ENCODE results near the gene STX8. TPM values are rescaled to one million over a fixed set of nuclear protein-coding genes. Genes with fewer than 3 reads are reported as not detected.
"Not testable (repeated sequence)": the region's sequence is repeated elsewhere in the genome, so short reads cannot be mapped to it uniquely, and the experiment has no call there.

STX8 gene
- total and polyA plus RNA-seq, 12 donors: 53.3 to 80.1 (median 63.9) TPM

DNA sequence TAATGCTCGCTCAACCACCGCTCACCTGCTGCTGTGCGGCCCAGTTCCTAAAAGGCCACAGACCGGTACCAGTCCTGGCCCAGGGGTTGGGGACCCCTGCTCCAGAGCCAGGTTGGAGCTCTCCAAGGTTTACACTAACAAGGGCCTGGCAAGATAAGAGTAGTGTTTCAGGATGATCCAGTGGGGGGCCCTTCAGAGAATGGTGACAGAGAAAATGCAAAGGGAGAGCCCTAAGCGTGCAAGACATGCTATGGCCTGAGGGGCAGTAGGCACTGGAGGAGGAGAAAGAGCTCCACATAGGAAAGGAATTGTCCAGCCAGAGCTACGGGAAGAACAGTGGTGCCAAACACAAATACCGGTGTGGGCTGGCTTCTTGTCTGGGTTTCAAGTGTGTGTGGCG is 233.4 kb downstream of the STX8 start:
- no peak for ATAC-seq
- Histone ChIP-seq H3K4me1 (peaks cover 0 to 6% (median 0%) of the 10 kb centered on the region in 9 donors), H3K4me3 (no peak overlapping the region), H3K36me3 (no peaks in the 10 kb centered on the region), H3K27ac (no peak overlapping the region), H3K9me3 (no peaks in the 10 kb centered on the region), H3K27me3 (no peaks in the 10 kb centered on the region)
- TF ChIP-seq, protein P1, sequence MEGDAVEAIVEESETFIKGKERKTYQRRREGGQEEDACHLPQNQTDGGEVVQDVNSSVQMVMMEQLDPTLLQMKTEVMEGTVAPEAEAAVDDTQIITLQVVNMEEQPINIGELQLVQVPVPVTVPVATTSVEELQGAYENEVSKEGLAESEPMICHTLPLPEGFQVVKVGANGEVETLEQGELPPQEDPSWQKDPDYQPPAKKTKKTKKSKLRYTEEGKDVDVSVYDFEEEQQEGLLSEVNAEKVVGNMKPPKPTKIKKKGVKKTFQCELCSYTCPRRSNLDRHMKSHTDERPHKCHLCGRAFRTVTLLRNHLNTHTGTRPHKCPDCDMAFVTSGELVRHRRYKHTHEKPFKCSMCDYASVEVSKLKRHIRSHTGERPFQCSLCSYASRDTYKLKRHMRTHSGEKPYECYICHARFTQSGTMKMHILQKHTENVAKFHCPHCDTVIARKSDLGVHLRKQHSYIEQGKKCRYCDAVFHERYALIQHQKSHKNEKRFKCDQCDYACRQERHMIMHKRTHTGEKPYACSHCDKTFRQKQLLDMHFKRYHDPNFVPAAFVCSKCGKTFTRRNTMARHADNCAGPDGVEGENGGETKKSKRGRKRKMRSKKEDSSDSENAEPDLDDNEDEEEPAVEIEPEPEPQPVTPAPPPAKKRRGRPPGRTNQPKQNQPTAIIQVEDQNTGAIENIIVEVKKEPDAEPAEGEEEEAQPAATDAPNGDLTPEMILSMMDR (IDR thresholded peaks at IDR 0.05): no peak
- intact Hi-C loops (cut with DNase I): no loop called here
- DNase-seq: no peak
- WGBS, 2 donors: 93 to 97% methylated on average over 8 of the region's 8 CpGs

DNA sequence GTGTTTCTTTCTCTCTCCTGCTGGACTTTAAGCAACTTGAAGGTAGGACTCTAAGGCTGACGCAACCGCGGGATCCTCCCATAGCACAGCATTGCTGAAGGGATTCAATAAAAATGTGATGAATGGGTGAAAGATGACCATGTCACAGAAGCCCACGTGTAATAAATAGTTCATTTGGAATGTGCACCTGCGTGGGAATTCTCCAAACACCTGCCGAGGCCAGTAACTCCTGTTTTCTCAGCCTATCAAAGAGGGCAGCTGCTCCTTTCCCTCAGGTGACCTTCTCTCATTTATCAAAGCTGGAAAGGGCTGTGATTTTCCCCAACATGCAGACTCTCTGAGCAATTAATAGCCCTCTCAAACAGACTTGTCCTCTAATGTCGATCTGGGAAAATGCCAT is 235.7 kb downstream of the STX8 start:
- Histone ChIP-seq H3K4me1 (peaks cover 0 to 6% (median 0%) of the 10 kb centered on the region in 9 donors), H3K27ac (no peak overlapping the region), H3K27me3 (no peaks in the 10 kb centered on the region), H3K4me3 (no peak overlapping the region), H3K36me3 (no peaks in the 10 kb centered on the region), H3K9me3 (peaks cover 0 to 12% (median 4%) of the 10 kb centered on the region in 11 donors)
- DNase-seq (no peak), ATAC-seq (no peak)
- TF ChIP-seq, protein P1 (IDR thresholded peaks at IDR 0.05): no peak
- intact Hi-C loops (cut with DNase I): loop anchor here in 1 of 10 donors (5.0 kb wide), 1 partner anchor 47 kb away; no protein-coding TSS in a partner anchor
- WGBS, 2 donors: 82 to 83% methylated on average over 7 of the region's 7 CpGs

DNA sequence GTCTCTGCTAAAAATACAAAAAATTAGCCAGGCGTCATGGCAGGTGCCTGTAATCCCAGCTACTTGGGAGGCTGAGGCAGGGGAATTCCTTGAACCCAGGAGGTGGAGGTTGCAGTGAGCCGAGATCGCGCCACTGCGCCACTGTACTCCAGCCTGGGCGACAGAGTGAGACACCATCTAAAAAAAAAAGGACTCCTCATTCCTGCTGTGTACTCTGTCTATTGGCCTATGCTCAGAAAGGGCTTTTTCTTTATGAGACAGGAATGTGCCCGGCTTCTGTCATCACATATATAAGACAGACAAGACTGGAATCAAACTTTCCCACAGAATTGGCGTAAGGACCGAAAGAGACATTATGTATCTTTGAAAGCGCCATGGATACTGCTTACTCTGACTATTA is 236.1 kb downstream of the STX8 start:
- intact Hi-C loops (cut with DNase I): loop anchor here in 1 of 10 donors (5.0 kb wide), 1 partner anchor 48 kb away; no protein-coding TSS in a partner anchor
- peaks cover 0 to 17% (median 9%) of the 10 kb centered on the region in 11 donors for H3K9me3 ChIP-seq
- not testable (repeated sequence) for H3K4me1 ChIP-seq, H3K4me3 ChIP-seq, H3K36me3 ChIP-seq, DNase-seq, ATAC-seq, H3K27me3 ChIP-seq, H3K27ac ChIP-seq
- 85 to 88% methylated on average over 10 of the region's 10 CpGs for WGBS, 2 donors

DNA sequence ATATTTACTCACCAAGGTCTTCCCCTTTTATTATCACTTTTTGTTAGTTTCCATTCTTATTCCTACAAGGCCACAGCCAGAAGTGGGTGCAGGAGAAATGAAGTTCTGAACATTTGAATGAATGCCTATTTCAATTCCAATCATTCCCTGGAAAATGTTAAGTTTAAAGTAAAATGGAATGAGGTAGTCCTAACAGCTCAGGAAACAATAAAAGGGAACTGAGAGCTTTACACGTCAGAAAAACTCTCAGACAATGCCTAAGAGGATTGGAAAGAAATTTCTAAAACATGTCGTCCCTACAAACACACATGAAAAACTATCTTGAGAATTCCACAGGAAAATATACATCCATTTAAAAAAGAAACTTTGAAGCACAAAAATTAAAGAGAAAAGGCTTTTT is 238.8 kb downstream of the STX8 start:
- TF ChIP-seq, protein P1 (IDR thresholded peaks at IDR 0.05): no peak
- Histone ChIP-seq H3K27ac (no peak overlapping the region), H3K36me3 (no peaks in the 10 kb centered on the region), H3K4me1 (no peaks in the 10 kb centered on the region), H3K27me3 (no peaks in the 10 kb centered on the region), H3K9me3 (peaks cover 0 to 21% (median 9%) of the 10 kb centered on the region in 11 donors), H3K4me3 (no peak overlapping the region)
- ATAC-seq: no peak
- no peak for DNase-seq
- WGBS, 2 donors: 75 to 84% methylated on average over 2 of the region's 2 CpGs
- intact Hi-C loops (cut with DNase I): loop anchor here in 1 of 10 donors (5.0 kb wide), 1 partner anchor 50 kb away; no protein-coding TSS in a partner anchor
